ENCODE data around the gene TMEM30A.

DNA sequence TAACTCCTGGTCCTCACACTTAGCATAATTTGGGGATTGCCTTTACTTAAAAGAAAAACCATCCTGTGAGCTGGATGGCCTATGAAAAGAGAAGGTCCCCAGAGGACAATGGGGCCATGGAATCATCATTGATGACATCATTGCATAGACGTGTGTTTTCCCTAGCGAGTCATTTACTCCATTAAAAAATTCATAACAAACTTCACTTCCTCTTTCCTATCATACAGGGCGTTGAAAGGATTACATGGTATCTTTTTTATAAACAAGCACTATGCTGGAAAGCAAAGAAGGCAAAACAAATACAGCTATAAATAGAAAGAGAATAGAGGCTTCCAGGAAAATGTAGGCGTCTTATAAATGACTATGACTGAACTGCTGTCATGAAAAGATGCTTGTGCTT lies 67.4 kb downstream of the TMEM30A start:
- TF ChIP-seq POLR2A (IDR thresholded peaks at IDR 0.05; ENCODE audit: low read depth), result no peak
- no peak for TF ChIP-seq CTCF (IDR thresholded peaks at IDR 0.05)
- TF ChIP-seq EP300 (IDR thresholded peaks at IDR 0.05), result no peak
- TF ChIP-seq POLR2AphosphoS5 (IDR thresholded peaks at IDR 0.05), result no peak
